ENCODE results near the gene UBQLNL. TPM values are rescaled to one million over a fixed set of nuclear protein-coding genes. Genes with fewer than 3 reads are reported as not detected.

Gene UBQLNL
- total RNA-seq = 0.17 TPM
- long read RNA-seq = 0 reads

- intact Hi-C loops (cut with micrococcal nuclease) = no loop called here
- no peak for DNase-seq
- no peak for ATAC-seq
Observed at GRCh38 chr11:5516599-5516998, at the start of gene UBQLNL. UBQLNL (minus strand) TSS chr11:5516699; CDS start chr11:5516441, 258 bp downstream.

GRCh38 chr11:5564259-5565019 is 47.9 kb upstream of the UBQLNL start:
- intact Hi-C loops (cut with micrococcal nuclease) = no loop called here
- no peak for ATAC-seq
- no peak for DNase-seq

- intact Hi-C loops (cut with micrococcal nuclease) = no loop called here
- ATAC-seq (no peak), DNase-seq (no peak)
Observed at GRCh38 chr11:5557751-5558150, 41.3 kb upstream of the UBQLNL start.

- DNase-seq = no peak
- ATAC-seq = no peak
- intact Hi-C loops (cut with micrococcal nuclease) = no loop called here
Observed at GRCh38 chr11:5556596-5557188, 40.2 kb upstream of the UBQLNL start.

GRCh38 chr11:5553343-5553742 is 36.8 kb upstream of the UBQLNL start:
- intact Hi-C loops (cut with micrococcal nuclease) = no loop called here
- no peak for ATAC-seq
- DNase-seq = no peak

GRCh38 chr11:5550440-5551095 is 34.1 kb upstream of the UBQLNL start:
- DNase-seq (no peak), ATAC-seq (no peak)
- intact Hi-C loops (cut with micrococcal nuclease) = no loop called here

- DNase-seq = no peak
- ATAC-seq = no peak
- intact Hi-C loops (cut with micrococcal nuclease) = no loop called here
Observed at GRCh38 chr11:5548440-5548839, 31.9 kb upstream of the UBQLNL start, which contains the start of gene OR52H1. OR52H1 (minus strand) TSS chr11:5548540; CDS start chr11:5545505, 3,035 bp downstream.

GRCh38 chr11:5547982-5548381 is 31.5 kb upstream of the UBQLNL start:
- ATAC-seq = no peak
- no peak for DNase-seq
- intact Hi-C loops (cut with micrococcal nuclease) = no loop called here

GRCh38 chr11:5546457-5546856 is 30.0 kb upstream of the UBQLNL start:
- no peak for ATAC-seq
- intact Hi-C loops (cut with micrococcal nuclease) = no loop called here
- DNase-seq = no peak

GRCh38 chr11:5541427-5541826 is 24.9 kb upstream of the UBQLNL start:
- intact Hi-C loops (cut with micrococcal nuclease) = no loop called here
- no peak for DNase-seq
- ATAC-seq = no peak

GRCh38 chr11:5536482-5536881 is 20.0 kb upstream of the UBQLNL start:
- no peak for ATAC-seq
- intact Hi-C loops (cut with micrococcal nuclease) = no loop called here
- DNase-seq = no peak

- intact Hi-C loops (cut with micrococcal nuclease) = no loop called here
- DNase-seq (no peak), ATAC-seq (no peak)
Observed at GRCh38 chr11:5534046-5534445, 17.5 kb upstream of the UBQLNL start.

GRCh38 chr11:5531053-5531831 is 14.7 kb upstream of the UBQLNL start:
- ATAC-seq = no peak
- DNase-seq = no peak
- intact Hi-C loops (cut with micrococcal nuclease) = no loop called here

GRCh38 chr11:5528495-5528894 is 12.0 kb upstream of the UBQLNL start:
- ATAC-seq (no peak), DNase-seq (no peak)
- intact Hi-C loops (cut with micrococcal nuclease) = no loop called here

GRCh38 chr11:5527716-5528115 is 11.2 kb upstream of the UBQLNL start:
- ATAC-seq = no peak
- intact Hi-C loops (cut with micrococcal nuclease) = no loop called here
- DNase-seq = no peak

GRCh38 chr11:5524756-5525155 is 8.3 kb upstream of the UBQLNL start:
- ATAC-seq = no peak
- DNase-seq = no peak
- intact Hi-C loops (cut with micrococcal nuclease) = no loop called here

GRCh38 chr11:5522308-5522707 is 5.8 kb upstream of the UBQLNL start:
- DNase-seq (no peak), ATAC-seq (no peak)
- intact Hi-C loops (cut with micrococcal nuclease) = no loop called here

GRCh38 chr11:5521540-5521939 is 5.0 kb upstream of the UBQLNL start:
- ATAC-seq (no peak), DNase-seq (no peak)
- intact Hi-C loops (cut with micrococcal nuclease) = no loop called here

- intact Hi-C loops (cut with micrococcal nuclease) = no loop called here
- ATAC-seq (no peak), DNase-seq (no peak)
Observed at GRCh38 chr11:5514841-5515240, 1.7 kb downstream of the UBQLNL start.

- ATAC-seq (no peak), DNase-seq (no peak)
- intact Hi-C loops (cut with micrococcal nuclease) = no loop called here
Observed at GRCh38 chr11:5509803-5510202, 6.7 kb downstream of the UBQLNL start, which contains the start of gene UBQLN3. UBQLN3 (minus strand) TSS chr11:5509957; CDS start chr11:5509558, 399 bp downstream.
